GM23338 (cell line): ENCODE measurements around the gene KCNJ11. TPM values are rescaled to one million over a fixed set of nuclear protein-coding genes. Genes with fewer than 3 reads are reported as not detected.

Source experiments
- ATAC-seq: fragments of 200-7000 bp; cut with Tn5 transposase; 3 replicates; pipeline ENCODE4 v1.9.1; 2020
- DNase-seq: peaks from one replicate; pipeline ENCODE4 v3.0.0-alpha.2; 2015; ENCODE audit warnings: low spot score
- H2AFZ ChIP-seq: fragments of 200-600 bp; sonication (generic); 2 replicates; pipeline ENCODE4 v1.8.0; 2016; ENCODE audit warnings: antibody characterized with exemption, mild to moderate bottlenecking, moderate library complexity
- H3F3A ChIP-seq: fragments of 200-600 bp; sonication (generic); replicated peaks from 2 replicates; pipeline ENCODE4 v1.8.0; 2017; ENCODE audit warnings: antibody characterized with exemption, mixed run types, low read depth
- H3K27ac ChIP-seq: fragments of 200-600 bp; sonication (generic); 2 replicates; pipeline ENCODE4 v1.6.1; 2016; ENCODE audit warnings: low read depth
- H3K27me3 ChIP-seq: fragments of 200-600 bp; sonication (generic); 2 replicates; pipeline ENCODE4 v1.8.0; 2016; ENCODE audit warnings: mild to moderate bottlenecking, mixed run types, moderate library complexity; ENCODE audit not compliant: insufficient read depth
- H3K36me3 ChIP-seq: fragments of 200-600 bp; sonication (generic); 2 replicates; pipeline ENCODE4 v1.8.0; 2016; ENCODE audit warnings: mild to moderate bottlenecking; ENCODE audit not compliant: insufficient read depth
- H3K4me1 ChIP-seq: fragments of 200-600 bp; sonication (generic); 2 replicates; pipeline ENCODE4 v1.8.0; 2016; ENCODE audit warnings: mild to moderate bottlenecking, moderate library complexity; ENCODE audit not compliant: insufficient read depth
- H3K4me2 ChIP-seq: fragments of 200-600 bp; sonication (generic); 2 replicates; pipeline ENCODE4 v1.7.1; 2017; ENCODE audit warnings: mixed run types
- H3K4me3 ChIP-seq: fragments of 200-600 bp; sonication (generic); 2 replicates; pipeline ENCODE4 v1.6.1; 2016; ENCODE audit warnings: mixed run types
- H3K79me2 ChIP-seq: fragments of 200-600 bp; sonication (generic); replicated peaks from 2 replicates; pipeline ENCODE4 v1.8.0; 2017; ENCODE audit warnings: mild to moderate bottlenecking; ENCODE audit not compliant: insufficient read depth
- H3K9me2 ChIP-seq: fragments of 200-600 bp; sonication (generic); 2 replicates; pipeline ENCODE4 v1.8.0; 2017; ENCODE audit not compliant: insufficient read depth
- H4K20me1 ChIP-seq: fragments of 200-600 bp; sonication (generic); replicated peaks from 2 replicates; pipeline ENCODE4 v1.8.0; 2017; ENCODE audit warnings: mild to moderate bottlenecking; ENCODE audit not compliant: insufficient read depth
- H3K27ac Mint-ChIP-seq: 2 replicates; pipeline ENCODE4 v1.8.0; 2020; ENCODE audit warnings: inconsistent platforms, mild to moderate bottlenecking, moderate library complexity, mixed read lengths
- H3K27me3 Mint-ChIP-seq: 3 replicates; pipeline ENCODE4 v1.8.0; 2022; ENCODE audit warnings: low read depth, mild to moderate bottlenecking, moderate library complexity, mixed read lengths, inconsistent platforms; ENCODE audit not compliant: insufficient read depth, poor library complexity
- H3K36me3 Mint-ChIP-seq: 3 replicates; pipeline ENCODE4 v1.8.0; 2021; ENCODE audit warnings: low read depth, mild to moderate bottlenecking, inconsistent platforms, moderate library complexity, mixed read lengths
- H3K4me1 Mint-ChIP-seq: 3 replicates; pipeline ENCODE4 v1.8.0; 2020; ENCODE audit warnings: mild to moderate bottlenecking, inconsistent platforms, mixed read lengths
- H3K4me3 Mint-ChIP-seq: 3 replicates; pipeline ENCODE4 v1.8.0; 2021; ENCODE audit warnings: moderate library complexity, mild to moderate bottlenecking, inconsistent platforms, mixed read lengths
- H3K9me3 Mint-ChIP-seq: 3 replicates; pipeline ENCODE4 v1.8.0; 2020; ENCODE audit warnings: moderate library complexity, mild to moderate bottlenecking, inconsistent platforms, mixed read lengths
- POLR2AphosphoS5 ChIP-seq: IDR thresholded peaks from 2 replicates; pipeline ENCODE4 v1.6.1; 2016; ENCODE audit warnings: antibody characterized with exemption, low read depth
- polyA plus RNA-seq: library from polyadenylated mRNA; unstranded; fragments of >200 nt; fragmentation: Nextera tagmentation; extraction: Ambion mirVana; gene quantifications from 2 replicates; pipeline ENCODE4 v1.2.1, GENCODE V29; 2016
- total RNA-seq: library from RNA; depleted of rRNA; stranded (reverse); fragments of >200 nt; shearing (Covaris generic); gene quantifications from 2 replicates; pipeline ENCODE4 v1.2.3, GENCODE V29; 2014
- TF ChIP-seq, protein P1 (sequence below): fragments of 250-450 bp; sonication (Bioruptor Pico); IDR thresholded peaks from 2 replicates; pipeline ENCODE4 v1.5.0; 2020; ENCODE audit warnings: mild to moderate bottlenecking, moderate library complexity
- TF ChIP-seq, protein P2 (sequence below): IDR thresholded peaks from one replicate; pipeline ENCODE4 v1.6.1; 2018; ENCODE audit warnings: antibody characterized with exemption; ENCODE audit not compliant: unreplicated experiment
- TF ChIP-seq, protein P3 (sequence below), 2 experiments: fragments of 200-600 bp in 1 of 2; sonication (generic) in 1 of 2; conservative IDR thresholded peaks; 2 replicates each; pipeline versions ENCODE4 v1.5.1 to v1.6.1; 2016 to 2017; ENCODE audit warnings: antibody characterized with exemption in 2 of 2, low read depth in 2 of 2, mild to moderate bottlenecking in 2 of 2, moderate library complexity in 1 of 2
- TF ChIP-seq, protein P4 (sequence below): IDR thresholded peaks from 2 replicates; pipeline ENCODE4 v1.6.1; 2016; ENCODE audit warnings: antibody characterized with exemption

KCNJ11 gene
- total and polyA plus RNA-seq, 2 experiments from 2014 or later: 0.89 to 7.9 TPM

GRCh38 chr11:17354601-17354991, 33.9 kb downstream of the KCNJ11 start:
- H3K27me3 Mint-ChIP-seq: peaks cover 46% of the 10 kb centered on the region
- TF ChIP-seq, protein P1, sequence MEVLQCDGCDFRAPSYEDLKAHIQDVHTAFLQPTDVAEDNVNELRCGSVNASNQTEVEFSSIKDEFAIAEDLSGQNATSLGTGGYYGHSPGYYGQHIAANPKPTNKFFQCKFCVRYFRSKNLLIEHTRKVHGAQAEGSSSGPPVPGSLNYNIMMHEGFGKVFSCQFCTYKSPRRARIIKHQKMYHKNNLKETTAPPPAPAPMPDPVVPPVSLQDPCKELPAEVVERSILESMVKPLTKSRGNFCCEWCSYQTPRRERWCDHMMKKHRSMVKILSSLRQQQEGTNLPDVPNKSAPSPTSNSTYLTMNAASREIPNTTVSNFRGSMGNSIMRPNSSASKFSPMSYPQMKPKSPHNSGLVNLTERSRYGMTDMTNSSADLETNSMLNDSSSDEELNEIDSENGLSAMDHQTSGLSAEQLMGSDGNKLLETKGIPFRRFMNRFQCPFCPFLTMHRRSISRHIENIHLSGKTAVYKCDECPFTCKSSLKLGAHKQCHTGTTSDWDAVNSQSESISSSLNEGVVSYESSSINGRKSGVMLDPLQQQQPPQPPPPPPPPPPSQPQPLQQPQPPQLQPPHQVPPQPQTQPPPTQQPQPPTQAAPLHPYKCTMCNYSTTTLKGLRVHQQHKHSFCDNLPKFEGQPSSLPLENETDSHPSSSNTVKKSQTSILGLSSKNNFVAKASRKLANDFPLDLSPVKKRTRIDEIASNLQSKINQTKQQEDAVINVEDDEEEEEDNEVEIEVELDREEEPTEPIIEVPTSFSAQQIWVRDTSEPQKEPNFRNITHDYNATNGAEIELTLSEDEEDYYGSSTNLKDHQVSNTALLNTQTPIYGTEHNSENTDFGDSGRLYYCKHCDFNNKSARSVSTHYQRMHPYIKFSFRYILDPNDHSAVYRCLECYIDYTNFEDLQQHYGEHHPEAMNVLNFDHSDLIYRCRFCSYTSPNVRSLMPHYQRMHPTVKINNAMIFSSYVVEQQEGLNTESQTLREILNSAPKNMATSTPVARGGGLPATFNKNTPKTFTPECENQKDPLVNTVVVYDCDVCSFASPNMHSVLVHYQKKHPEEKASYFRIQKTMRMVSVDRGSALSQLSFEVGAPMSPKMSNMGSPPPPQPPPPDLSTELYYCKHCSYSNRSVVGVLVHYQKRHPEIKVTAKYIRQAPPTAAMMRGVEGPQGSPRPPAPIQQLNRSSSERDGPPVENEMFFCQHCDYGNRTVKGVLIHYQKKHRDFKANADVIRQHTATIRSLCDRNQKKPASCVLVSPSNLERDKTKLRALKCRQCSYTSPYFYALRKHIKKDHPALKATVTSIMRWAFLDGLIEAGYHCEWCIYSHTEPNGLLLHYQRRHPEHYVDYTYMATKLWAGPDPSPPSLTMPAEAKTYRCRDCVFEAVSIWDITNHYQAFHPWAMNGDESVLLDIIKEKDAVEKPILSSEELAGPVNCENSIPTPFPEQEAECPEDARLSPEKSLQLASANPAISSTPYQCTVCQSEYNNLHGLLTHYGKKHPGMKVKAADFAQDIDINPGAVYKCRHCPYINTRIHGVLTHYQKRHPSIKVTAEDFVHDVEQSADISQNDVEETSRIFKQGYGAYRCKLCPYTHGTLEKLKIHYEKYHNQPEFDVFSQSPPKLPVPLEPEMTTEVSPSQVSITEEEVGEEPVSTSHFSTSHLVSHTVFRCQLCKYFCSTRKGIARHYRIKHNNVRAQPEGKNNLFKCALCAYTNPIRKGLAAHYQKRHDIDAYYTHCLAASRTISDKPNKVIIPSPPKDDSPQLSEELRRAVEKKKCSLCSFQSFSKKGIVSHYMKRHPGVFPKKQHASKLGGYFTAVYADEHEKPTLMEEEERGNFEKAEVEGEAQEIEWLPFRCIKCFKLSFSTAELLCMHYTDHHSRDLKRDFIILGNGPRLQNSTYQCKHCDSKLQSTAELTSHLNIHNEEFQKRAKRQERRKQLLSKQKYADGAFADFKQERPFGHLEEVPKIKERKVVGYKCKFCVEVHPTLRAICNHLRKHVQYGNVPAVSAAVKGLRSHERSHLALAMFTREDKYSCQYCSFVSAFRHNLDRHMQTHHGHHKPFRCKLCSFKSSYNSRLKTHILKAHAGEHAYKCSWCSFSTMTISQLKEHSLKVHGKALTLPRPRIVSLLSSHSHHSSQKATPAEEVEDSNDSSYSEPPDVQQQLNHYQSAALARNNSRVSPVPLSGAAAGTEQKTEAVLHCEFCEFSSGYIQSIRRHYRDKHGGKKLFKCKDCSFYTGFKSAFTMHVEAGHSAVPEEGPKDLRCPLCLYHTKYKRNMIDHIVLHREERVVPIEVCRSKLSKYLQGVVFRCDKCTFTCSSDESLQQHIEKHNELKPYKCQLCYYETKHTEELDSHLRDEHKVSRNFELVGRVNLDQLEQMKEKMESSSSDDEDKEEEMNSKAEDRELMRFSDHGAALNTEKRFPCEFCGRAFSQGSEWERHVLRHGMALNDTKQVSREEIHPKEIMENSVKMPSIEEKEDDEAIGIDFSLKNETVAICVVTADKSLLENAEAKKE (CRISPR knock-in tag): no peak
- TF ChIP-seq, protein P2, sequence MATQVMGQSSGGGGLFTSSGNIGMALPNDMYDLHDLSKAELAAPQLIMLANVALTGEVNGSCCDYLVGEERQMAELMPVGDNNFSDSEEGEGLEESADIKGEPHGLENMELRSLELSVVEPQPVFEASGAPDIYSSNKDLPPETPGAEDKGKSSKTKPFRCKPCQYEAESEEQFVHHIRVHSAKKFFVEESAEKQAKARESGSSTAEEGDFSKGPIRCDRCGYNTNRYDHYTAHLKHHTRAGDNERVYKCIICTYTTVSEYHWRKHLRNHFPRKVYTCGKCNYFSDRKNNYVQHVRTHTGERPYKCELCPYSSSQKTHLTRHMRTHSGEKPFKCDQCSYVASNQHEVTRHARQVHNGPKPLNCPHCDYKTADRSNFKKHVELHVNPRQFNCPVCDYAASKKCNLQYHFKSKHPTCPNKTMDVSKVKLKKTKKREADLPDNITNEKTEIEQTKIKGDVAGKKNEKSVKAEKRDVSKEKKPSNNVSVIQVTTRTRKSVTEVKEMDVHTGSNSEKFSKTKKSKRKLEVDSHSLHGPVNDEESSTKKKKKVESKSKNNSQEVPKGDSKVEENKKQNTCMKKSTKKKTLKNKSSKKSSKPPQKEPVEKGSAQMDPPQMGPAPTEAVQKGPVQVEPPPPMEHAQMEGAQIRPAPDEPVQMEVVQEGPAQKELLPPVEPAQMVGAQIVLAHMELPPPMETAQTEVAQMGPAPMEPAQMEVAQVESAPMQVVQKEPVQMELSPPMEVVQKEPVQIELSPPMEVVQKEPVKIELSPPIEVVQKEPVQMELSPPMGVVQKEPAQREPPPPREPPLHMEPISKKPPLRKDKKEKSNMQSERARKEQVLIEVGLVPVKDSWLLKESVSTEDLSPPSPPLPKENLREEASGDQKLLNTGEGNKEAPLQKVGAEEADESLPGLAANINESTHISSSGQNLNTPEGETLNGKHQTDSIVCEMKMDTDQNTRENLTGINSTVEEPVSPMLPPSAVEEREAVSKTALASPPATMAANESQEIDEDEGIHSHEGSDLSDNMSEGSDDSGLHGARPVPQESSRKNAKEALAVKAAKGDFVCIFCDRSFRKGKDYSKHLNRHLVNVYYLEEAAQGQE: no peak
- TF ChIP-seq, protein P3, sequence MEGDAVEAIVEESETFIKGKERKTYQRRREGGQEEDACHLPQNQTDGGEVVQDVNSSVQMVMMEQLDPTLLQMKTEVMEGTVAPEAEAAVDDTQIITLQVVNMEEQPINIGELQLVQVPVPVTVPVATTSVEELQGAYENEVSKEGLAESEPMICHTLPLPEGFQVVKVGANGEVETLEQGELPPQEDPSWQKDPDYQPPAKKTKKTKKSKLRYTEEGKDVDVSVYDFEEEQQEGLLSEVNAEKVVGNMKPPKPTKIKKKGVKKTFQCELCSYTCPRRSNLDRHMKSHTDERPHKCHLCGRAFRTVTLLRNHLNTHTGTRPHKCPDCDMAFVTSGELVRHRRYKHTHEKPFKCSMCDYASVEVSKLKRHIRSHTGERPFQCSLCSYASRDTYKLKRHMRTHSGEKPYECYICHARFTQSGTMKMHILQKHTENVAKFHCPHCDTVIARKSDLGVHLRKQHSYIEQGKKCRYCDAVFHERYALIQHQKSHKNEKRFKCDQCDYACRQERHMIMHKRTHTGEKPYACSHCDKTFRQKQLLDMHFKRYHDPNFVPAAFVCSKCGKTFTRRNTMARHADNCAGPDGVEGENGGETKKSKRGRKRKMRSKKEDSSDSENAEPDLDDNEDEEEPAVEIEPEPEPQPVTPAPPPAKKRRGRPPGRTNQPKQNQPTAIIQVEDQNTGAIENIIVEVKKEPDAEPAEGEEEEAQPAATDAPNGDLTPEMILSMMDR (conservative IDR thresholded peaks at IDR 0.05; ENCODE audit: low read depth in 2 of 2): peak; percentile 70
- no peak for TF ChIP-seq POLR2AphosphoS5
- TF ChIP-seq, protein P4, sequence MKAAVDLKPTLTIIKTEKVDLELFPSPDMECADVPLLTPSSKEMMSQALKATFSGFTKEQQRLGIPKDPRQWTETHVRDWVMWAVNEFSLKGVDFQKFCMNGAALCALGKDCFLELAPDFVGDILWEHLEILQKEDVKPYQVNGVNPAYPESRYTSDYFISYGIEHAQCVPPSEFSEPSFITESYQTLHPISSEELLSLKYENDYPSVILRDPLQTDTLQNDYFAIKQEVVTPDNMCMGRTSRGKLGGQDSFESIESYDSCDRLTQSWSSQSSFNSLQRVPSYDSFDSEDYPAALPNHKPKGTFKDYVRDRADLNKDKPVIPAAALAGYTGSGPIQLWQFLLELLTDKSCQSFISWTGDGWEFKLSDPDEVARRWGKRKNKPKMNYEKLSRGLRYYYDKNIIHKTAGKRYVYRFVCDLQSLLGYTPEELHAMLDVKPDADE: no peak
- peaks cover 21% of the 10 kb centered on the region for H3K4me1 Mint-ChIP-seq
- no peak overlapping the region for H3K4me3 ChIP-seq
- peak; percentile 21; the same call in 2 of the 3 replicates for ATAC-seq
- H3K27me3 ChIP-seq: peaks cover 54% of the 10 kb centered on the region
- H2AFZ ChIP-seq: no peak overlapping the region
- no peaks in the 10 kb centered on the region for H3K9me2 ChIP-seq
- no peak overlapping the region for H3K27ac Mint-ChIP-seq
- peaks cover 3% of the 10 kb centered on the region; the same call in 1 of the 3 replicates for H3K36me3 Mint-ChIP-seq
- no peak overlapping the region for H3K4me2 ChIP-seq
- no peaks in the 10 kb centered on the region for H3K79me2 ChIP-seq
- peaks cover 18% of the 10 kb centered on the region for H3K4me1 ChIP-seq
- no peaks in the 10 kb centered on the region for H3K36me3 ChIP-seq
- H3K9me3 Mint-ChIP-seq: peaks cover 13% of the 10 kb centered on the region
- peak; percentile 86 for DNase-seq
- H3K27ac ChIP-seq: no peak overlapping the region
- H4K20me1 ChIP-seq: 0 out of 2 replicates have a peak, but pooled peaks cover 3% of the 10 kb centered on the region
- H3K4me3 Mint-ChIP-seq: peak overlapping the region; percentile 76
- H3F3A ChIP-seq: 0 out of 2 replicates have a peak, but pooled peaks cover 3% of the 10 kb centered on the region
